ENCODE results near the gene HIRA. TPM values are rescaled to one million over a fixed set of nuclear protein-coding genes. Genes with fewer than 3 reads are reported as not detected.

HIRA gene
- total and polyA plus RNA-seq, 9 of the 15 experiments (the other 6 are each of a cell fraction or from before 2014, with no cell fraction given) = 0.96 to 132 (median 58.4) TPM

- TF ChIP-seq NR4A1 (CRISPR knock-in tag; IDR thresholded peaks at IDR 0.05) (no peak), NR4A1 (tag; IDR thresholded peaks at IDR 0.05) (peak; percentile 63; the same call in 1 of the 2 replicates), OTX1 (CRISPR knock-in tag; IDR thresholded peaks at IDR 0.05) (peak; percentile 64; the same call in 1 of the 2 replicates), CC2D1A (IDR thresholded peaks at IDR 0.05) (peak; percentile 24; the same call in 1 of the 2 replicates), PTRF (tag; IDR thresholded peaks at IDR 0.05) (no peak), U2AF1 (optimal IDR thresholded peaks at IDR 0.05; ENCODE audit: low read depth, low read length) (no peak), POU5F1 (IDR thresholded peaks at IDR 0.05; ENCODE audit: borderline replicate concordance, low read depth, low read length, partially characterized antibody) (no peak), RBM34 (IDR thresholded peaks at IDR 0.05; ENCODE audit: borderline replicate concordance, insufficient read depth, low read length) (no peak), NFE2L1 (tag; IDR thresholded peaks at IDR 0.05; ENCODE audit: borderline replicate concordance, low read depth) (no peak), ZSCAN29 (IDR thresholded peaks at IDR 0.05) (peak; percentile 88), ZNF347 (CRISPR knock-in tag; IDR thresholded peaks at IDR 0.05; ENCODE audit: low read depth) (no peak), MTA1 (IDR thresholded peaks at IDR 0.05; ENCODE audit: borderline replicate concordance) (no peak; the same call in 1 of the 2 replicates), PHB2 (IDR thresholded peaks at IDR 0.05; ENCODE audit: low read depth) (no peak), HMGN3 (IDR thresholded peaks at IDR 0.05; ENCODE audit: borderline replicate concordance, extremely low read depth, insufficient read length, low read depth, low read length) (no peak), SMARCC2 (IDR thresholded peaks at IDR 0.05; ENCODE audit: low read depth) (no peak), TAF1 (IDR thresholded peaks at IDR 0.05; ENCODE audit: control insufficient read depth, extremely low read depth, insufficient read depth, low read length, severe bottlenecking) (no peak), SIRT6 (IDR thresholded peaks at IDR 0.05; ENCODE audit: low read depth, low read length) (peak; percentile 31), TAF15 (IDR thresholded peaks at IDR 0.05; ENCODE audit: low read depth, low read length) (no peak), HDAC6 (IDR thresholded peaks at IDR 0.05; ENCODE audit: low read depth, low read length) (no peak), ZNF778 (CRISPR knock-in tag; IDR thresholded peaks at IDR 0.05) (no peak)
- TF ChIP-seq, protein P1, sequence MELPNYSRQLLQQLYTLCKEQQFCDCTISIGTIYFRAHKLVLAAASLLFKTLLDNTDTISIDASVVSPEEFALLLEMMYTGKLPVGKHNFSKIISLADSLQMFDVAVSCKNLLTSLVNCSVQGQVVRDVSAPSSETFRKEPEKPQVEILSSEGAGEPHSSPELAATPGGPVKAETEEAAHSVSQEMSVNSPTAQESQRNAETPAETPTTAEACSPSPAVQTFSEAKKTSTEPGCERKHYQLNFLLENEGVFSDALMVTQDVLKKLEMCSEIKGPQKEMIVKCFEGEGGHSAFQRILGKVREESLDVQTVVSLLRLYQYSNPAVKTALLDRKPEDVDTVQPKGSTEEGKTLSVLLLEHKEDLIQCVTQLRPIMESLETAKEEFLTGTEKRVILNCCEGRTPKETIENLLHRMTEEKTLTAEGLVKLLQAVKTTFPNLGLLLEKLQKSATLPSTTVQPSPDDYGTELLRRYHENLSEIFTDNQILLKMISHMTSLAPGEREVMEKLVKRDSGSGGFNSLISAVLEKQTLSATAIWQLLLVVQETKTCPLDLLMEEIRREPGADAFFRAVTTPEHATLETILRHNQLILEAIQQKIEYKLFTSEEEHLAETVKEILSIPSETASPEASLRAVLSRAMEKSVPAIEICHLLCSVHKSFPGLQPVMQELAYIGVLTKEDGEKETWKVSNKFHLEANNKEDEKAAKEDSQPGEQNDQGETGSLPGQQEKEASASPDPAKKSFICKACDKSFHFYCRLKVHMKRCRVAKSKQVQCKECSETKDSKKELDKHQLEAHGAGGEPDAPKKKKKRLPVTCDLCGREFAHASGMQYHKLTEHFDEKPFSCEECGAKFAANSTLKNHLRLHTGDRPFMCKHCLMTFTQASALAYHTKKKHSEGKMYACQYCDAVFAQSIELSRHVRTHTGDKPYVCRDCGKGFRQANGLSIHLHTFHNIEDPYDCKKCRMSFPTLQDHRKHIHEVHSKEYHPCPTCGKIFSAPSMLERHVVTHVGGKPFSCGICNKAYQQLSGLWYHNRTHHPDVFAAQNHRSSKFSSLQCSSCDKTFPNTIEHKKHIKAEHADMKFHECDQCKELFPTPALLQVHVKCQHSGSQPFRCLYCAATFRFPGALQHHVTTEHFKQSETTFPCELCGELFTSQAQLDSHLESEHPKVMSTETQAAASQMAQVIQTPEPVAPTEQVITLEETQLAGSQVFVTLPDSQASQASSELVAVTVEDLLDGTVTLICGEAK (IDR thresholded peaks at IDR 0.05) = peak; percentile 72; the same call in 1 of the 2 replicates
- TF ChIP-seq, protein P1 (CRISPR knock-in tag; IDR thresholded peaks at IDR 0.05) = no peak
These were observed 16.6 kb upstream of the HIRA start (continued) for GRCh38 chr22:19448076-19448607.
